Hepatocyte (in vitro differentiated cells): ENCODE measurements around the gene PARD3B. TPM values are rescaled to one million over a fixed set of nuclear protein-coding genes. Genes with fewer than 3 reads are reported as not detected.

Experiments used
- DNase-seq: peaks from one replicate; pipeline ENCODE4 v3.0.0-alpha.2; 2016; ENCODE audit warnings: low spot score
- H2AFZ ChIP-seq: fragments of 200-600 bp; sonication (generic); 2 replicates; pipeline ENCODE4 v1.6.0; 2016; ENCODE audit warnings: antibody characterized with exemption, mild to moderate bottlenecking
- H3K27ac ChIP-seq: fragments of 200-600 bp; sonication (generic); 2 replicates; pipeline ENCODE4 v1.5.1; 2016; ENCODE audit warnings: mild to moderate bottlenecking
- H3K27me3 ChIP-seq: fragments of 200-600 bp; sonication (generic); 2 replicates; pipeline ENCODE4 v1.6.1; 2016
- H3K36me3 ChIP-seq: fragments of 200-600 bp; sonication (generic); replicated peaks from 2 replicates; pipeline ENCODE4 v1.5.1; 2016; ENCODE audit warnings: low read depth; ENCODE audit not compliant: insufficient read depth
- H3K4me1 ChIP-seq: fragments of 200-600 bp; sonication (generic); 2 replicates; pipeline ENCODE4 v1.5.1; 2016; ENCODE audit warnings: mild to moderate bottlenecking, moderate library complexity; ENCODE audit not compliant: insufficient read depth
- H3K4me2 ChIP-seq: fragments of 200-600 bp; sonication (generic); 2 replicates; pipeline ENCODE4 v1.6.0; 2016
- H3K4me3 ChIP-seq: fragments of 200-600 bp; sonication (generic); 2 replicates; pipeline ENCODE4 v1.5.1; 2016; ENCODE audit warnings: mild to moderate bottlenecking
- H3K79me2 ChIP-seq: fragments of 200-600 bp; sonication (generic); 2 replicates; pipeline ENCODE4 v1.6.0; 2017; ENCODE audit warnings: mild to moderate bottlenecking
- H3K9me2 ChIP-seq: fragments of 200-600 bp; sonication (generic); replicated peaks from 2 replicates; pipeline ENCODE4 v1.6.0; 2017; ENCODE audit warnings: mild to moderate bottlenecking; ENCODE audit not compliant: insufficient read depth
- H3K9me3 ChIP-seq: fragments of 200-600 bp; sonication (generic); 2 replicates; pipeline ENCODE4 v1.5.1; 2016; ENCODE audit warnings: low read depth, mild to moderate bottlenecking
- H4K20me1 ChIP-seq: fragments of 200-600 bp; sonication (generic); 2 replicates; pipeline ENCODE4 v1.6.0; 2016; ENCODE audit warnings: mild to moderate bottlenecking; ENCODE audit not compliant: insufficient read depth, poor library complexity, severe bottlenecking
- CTCF ChIP-seq: fragments of 200-600 bp; sonication (generic); IDR thresholded peaks from 2 replicates; pipeline ENCODE4 v1.5.1; 2016; ENCODE audit warnings: antibody characterized with exemption, mild to moderate bottlenecking; ENCODE audit not compliant: poor library complexity
- EZH2 ChIP-seq: fragments of 200-600 bp; sonication (generic); IDR thresholded peaks from 2 replicates; pipeline ENCODE4 v1.6.1; 2016; ENCODE audit warnings: antibody characterized with exemption, mild to moderate bottlenecking, borderline replicate concordance
- EZH2phosphoT487 ChIP-seq: fragments of 200-600 bp; sonication (generic); IDR thresholded peaks from one replicate; pipeline ENCODE4 v1.6.1; 2018; ENCODE audit warnings: antibody characterized with exemption, mild to moderate bottlenecking, low read depth, moderate library complexity; ENCODE audit not compliant: unreplicated experiment, severe bottlenecking
- WGBS: methylation state at CpG from one replicate; pipeline ENCODE4 v1.1.6; 2016; ENCODE audit warnings: low lambda C conversion rate; ENCODE audit errors: missing lambda C conversion rate; 5-methylcytosine and 5-hydroxymethylcytosine counted together
- polyA plus RNA-seq: library from polyadenylated mRNA; unstranded; fragments of >200 nt; fragmentation: Nextera tagmentation; extraction: Ambion mirVana; gene quantifications from 2 replicates; pipeline ENCODE4 v1.2.1, GENCODE V29; 2016
- total RNA-seq: library from RNA; depleted of rRNA; stranded (reverse); fragments of >200 nt; gene quantifications from 2 replicates; pipeline ENCODE4 v1.2.3, GENCODE V29; 2014

Gene PARD3B
- total and polyA plus RNA-seq, 2 experiments from 2014 or later: 11.5 to 21.7 TPM

- no peak overlapping the region for H3K4me3 ChIP-seq
- no peaks in the 10 kb centered on the region for H3K9me2 ChIP-seq
- H3K4me2 ChIP-seq: no peak overlapping the region
- H3K36me3 ChIP-seq: no peaks in the 10 kb centered on the region
- H3K4me1 ChIP-seq: no peaks in the 10 kb centered on the region
- DNase-seq: no peak
- H3K27me3 ChIP-seq: no peaks in the 10 kb centered on the region
- H4K20me1 ChIP-seq: no peaks in the 10 kb centered on the region
- no peak for TF ChIP-seq EZH2phosphoT487
- no peak for TF ChIP-seq CTCF
- TF ChIP-seq EZH2: no peak
- H3K27ac ChIP-seq: no peak overlapping the region
- no peak overlapping the region for H2AFZ ChIP-seq
- no peaks in the 10 kb centered on the region for H3K9me3 ChIP-seq
- H3K79me2 ChIP-seq: no peaks in the 10 kb centered on the region
- WGBS: over 99% methylated on average over 4 of the region's 4 CpGs
These were observed 751.7 kb downstream of the PARD3B start for GRCh38 chr2:205296959-205297358.

GRCh38 chr2:205297368-205297767 lies 752.1 kb downstream of the PARD3B start:
- Histone ChIP-seq H2AFZ (no peak overlapping the region), H3K27me3 (no peaks in the 10 kb centered on the region), H3K27ac (no peak overlapping the region), H3K4me1 (no peaks in the 10 kb centered on the region), H3K9me3 (no peaks in the 10 kb centered on the region), H3K4me2 (no peak overlapping the region), H3K4me3 (no peak overlapping the region), H4K20me1 (no peaks in the 10 kb centered on the region), H3K36me3 (no peaks in the 10 kb centered on the region), H3K79me2 (no peaks in the 10 kb centered on the region), H3K9me2 (no peaks in the 10 kb centered on the region)
- DNase-seq: no peak
- TF ChIP-seq EZH2phosphoT487 (no peak), CTCF (no peak)

- Histone ChIP-seq H3K4me3 (no peak overlapping the region), H3K36me3 (no peaks in the 10 kb centered on the region), H3K4me2 (no peak overlapping the region), H2AFZ (no peak overlapping the region), H3K4me1 (no peaks in the 10 kb centered on the region), H3K27ac (no peak overlapping the region), H3K27me3 (no peaks in the 10 kb centered on the region), H3K9me3 (no peaks in the 10 kb centered on the region), H3K9me2 (no peaks in the 10 kb centered on the region), H3K79me2 (no peaks in the 10 kb centered on the region), H4K20me1 (no peaks in the 10 kb centered on the region)
- 35% methylated on average over 4 of the region's 4 CpGs for WGBS
- no peak for DNase-seq
- TF ChIP-seq EZH2 (no peak), CTCF (no peak), EZH2phosphoT487 (no peak)
These were observed 752.6 kb downstream of the PARD3B start for GRCh38 chr2:205297846-205298245.

GRCh38 chr2:205311201-205311600 lies 765.9 kb downstream of the PARD3B start:
- Histone ChIP-seq H3K4me2 (no peak overlapping the region), H3K27ac (no peak overlapping the region), H4K20me1 (no peaks in the 10 kb centered on the region), H3K4me1 (no peaks in the 10 kb centered on the region), H3K79me2 (no peaks in the 10 kb centered on the region), H2AFZ (no peak overlapping the region), H3K4me3 (no peak overlapping the region), H3K36me3 (no peaks in the 10 kb centered on the region), H3K9me3 (no peaks in the 10 kb centered on the region), H3K27me3 (no peaks in the 10 kb centered on the region), H3K9me2 (no peaks in the 10 kb centered on the region)
- WGBS: 72% methylated on average over 5 of the region's 5 CpGs
- no peak for TF ChIP-seq EZH2phosphoT487
- no peak for TF ChIP-seq EZH2
- DNase-seq: no peak
